GM19238 (cell line): ENCODE measurements around the gene CLEC2L.

ENCODE experiments used
- DNase-seq: peaks from one replicate; pipeline ENCODE4 v3.0.0; 2011; ENCODE audit warnings: low spot score; ENCODE audit not compliant: insufficient read length

Gene CLEC2L

DNA sequence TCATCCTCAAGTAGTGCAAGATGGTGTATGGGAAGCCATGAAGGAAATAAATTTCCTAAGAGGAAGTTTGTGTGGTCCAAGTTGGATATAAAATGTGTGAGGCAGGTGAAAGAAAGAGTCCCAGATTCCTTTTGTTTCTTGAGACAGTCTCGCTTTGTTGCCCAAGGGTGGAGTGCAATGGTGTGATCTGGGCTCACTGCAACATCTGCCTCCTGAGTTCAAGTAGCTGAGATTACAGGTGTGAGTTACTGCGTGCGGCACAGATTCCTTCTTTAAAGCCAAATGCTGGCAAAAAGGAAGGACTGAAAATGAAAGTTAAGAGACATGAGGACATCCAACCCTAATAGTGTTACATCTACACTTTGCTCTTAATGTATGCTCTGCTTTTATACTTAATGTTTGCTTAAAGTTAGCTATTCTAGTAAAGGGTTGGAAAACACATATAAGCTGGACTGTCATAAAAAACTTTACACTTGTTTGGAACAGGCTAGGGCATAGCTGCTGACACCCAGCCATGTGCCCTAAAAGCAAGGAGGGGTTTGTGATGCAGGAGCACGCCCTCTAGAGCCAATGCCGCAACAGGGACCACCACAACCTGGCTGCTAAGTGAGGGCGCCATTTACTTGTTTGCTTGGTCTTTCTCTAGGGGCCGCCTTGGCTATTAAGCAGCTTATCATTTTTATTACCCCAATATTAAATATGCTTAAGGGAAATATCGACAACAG lies 34.5 kb downstream of the CLEC2L start:
- DNase-seq, result no peak

DNA sequence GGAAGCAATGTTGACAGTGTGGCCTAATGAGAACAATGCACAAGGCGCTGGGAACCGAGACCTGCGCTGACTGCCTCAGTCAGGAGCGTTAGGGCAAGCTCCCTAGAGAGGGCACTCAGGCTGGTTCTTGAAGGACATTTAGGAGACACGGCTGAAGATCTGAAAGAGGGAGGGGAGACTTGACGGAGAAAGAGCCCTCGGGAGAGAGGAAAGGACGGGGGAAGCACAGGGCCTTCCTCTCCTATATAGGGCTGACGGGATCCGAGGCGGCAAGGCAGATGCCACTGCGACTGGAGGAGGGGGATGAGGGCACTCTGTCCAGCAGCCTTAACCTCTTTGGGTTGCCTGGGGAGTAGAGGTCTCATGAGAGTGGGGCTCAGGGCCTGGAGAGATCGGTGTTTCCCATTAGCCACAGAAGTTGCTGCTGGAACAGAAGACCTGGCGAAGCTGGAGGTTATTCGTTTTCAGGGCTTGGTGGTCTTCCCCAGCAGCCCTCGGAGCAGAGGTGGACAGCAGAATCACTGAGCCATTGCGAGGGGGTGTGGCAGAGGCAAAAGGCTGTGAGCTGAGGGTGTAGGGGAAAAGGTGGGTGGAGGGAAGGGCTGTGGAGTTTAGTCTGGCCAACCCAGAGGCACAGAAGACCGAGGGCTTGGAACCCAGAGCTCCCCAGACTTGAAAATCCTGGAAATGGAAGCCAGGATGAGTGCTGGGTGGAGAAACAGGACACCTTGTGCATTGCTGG lies 36.0 kb downstream of the CLEC2L start:
- no peak for DNase-seq

DNA sequence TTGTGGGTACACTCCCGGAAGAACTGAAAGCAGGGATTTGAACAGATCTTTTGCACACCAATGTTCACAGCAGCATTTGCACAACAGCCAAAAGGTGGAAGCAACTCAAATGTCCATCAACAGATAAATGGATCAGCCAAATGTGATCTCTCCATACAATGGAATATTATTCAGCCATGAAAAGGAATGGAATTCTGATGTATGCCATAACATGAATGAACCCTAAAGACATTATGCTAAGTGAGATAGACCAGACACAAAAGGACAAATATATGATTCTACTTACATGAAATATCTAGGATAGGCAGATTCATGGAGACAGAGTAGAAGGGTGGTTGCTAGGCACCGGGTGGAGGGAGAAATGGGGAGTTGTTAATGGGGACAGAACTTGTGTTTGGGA lies 36.7 kb downstream of the CLEC2L start:
- no peak for DNase-seq

DNA sequence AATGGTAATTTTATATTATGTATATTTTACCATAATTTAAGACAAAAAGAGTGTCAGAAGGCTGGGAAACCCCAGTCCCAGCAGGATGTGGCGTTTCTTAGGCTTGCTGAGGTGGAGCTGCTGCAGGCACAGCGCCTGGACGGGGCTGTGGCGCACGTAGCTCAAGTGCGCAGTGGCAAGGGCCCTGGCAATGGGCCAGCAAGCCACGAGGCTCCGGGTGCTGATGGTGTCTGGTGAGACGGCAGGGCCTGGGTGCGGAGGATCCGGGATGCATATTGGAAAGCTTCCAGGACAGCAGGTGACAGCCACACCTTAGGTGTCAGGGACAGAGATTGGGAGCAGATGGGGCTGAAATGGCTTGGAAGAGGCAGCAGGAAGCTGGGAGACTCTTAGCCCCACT lies 37.2 kb downstream of the CLEC2L start:
- no peak for DNase-seq

DNA sequence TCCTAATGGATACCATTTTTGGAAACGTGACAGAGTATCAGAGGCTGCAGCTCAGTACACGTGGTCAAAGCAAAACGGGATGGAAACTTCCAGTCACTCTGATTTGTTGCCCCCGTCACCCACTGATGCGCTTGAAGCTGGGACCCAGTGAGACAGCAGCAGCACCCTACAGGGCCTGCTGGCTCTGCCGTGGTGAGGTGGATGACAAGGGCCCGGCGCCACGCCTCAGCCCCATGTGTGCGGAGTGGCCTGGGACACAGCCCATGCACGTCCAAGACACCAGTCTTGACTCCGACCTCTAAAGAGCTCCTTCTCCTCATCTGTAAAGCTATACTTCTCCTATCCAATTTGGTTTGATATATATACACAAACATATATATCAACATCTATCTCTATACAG lies 39.0 kb downstream of the CLEC2L start:
- no peak for DNase-seq

DNA sequence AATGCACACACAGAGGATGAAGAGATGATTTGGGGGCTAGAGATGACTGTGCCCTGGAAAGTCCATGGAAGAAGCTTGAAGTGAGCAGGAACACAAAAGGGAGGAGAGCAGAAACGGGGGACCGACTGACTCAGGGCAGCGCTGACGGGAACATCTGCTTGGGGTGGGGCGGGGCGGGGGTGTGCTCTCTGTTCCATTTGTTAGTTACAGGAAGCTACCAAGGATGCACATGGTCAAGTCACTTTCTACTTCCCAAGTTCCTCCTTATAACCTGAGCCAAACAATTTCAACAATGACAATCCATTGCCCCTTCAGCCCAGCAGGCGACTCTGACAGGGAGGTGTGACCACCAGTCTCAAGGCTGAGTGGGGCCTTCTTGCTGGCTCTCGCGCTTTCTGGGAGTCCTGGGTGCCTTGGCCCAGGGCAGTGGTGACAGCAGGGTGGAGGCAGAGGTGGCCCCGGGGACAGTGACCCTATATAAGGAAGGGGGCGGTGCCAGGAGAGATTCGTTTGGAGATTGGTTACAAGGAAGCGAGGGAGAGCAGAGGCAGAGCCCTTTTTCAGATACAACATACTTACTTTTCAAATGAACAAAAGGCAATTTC lies 39.6 kb downstream of the CLEC2L start:
- no peak for DNase-seq

DNA sequence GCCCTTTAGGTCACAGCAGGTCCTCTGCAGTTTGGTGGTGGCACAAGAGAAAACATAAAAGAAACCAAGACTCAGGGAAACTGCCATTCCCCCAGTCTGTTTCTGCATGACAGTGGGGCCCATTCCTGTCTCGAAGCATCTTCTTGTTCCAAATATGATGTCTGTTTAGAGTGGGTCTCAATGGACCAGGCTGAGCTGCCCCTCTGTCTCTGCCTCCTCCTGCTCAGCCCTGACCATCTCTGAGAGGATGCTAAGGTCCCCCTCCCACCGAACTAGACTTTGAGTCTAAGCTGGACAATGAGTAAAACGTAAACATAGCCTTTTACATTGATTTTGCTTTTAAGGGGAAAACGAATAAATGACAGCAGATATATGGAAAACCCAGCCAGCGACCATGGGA lies 40.4 kb downstream of the CLEC2L start:
- DNase-seq, result no peak

DNA sequence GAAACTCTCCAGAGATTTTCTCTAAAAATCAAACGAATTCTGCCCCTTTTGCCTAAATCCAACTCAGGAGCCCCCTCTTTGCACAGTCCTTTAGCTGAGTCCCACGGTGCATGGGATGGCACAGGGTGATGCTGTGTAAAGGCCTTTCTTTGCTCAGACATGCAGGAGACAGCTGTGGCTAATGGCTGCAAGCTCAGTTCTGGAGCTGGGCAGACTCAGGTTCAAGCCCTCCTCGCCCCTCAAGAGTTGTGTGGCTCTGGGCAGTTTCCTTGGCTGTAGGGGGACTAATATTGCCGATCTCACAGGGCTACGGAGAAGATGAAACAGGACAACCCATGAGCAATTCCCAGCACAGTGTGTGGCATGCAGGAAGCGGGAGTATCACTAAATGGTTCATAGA lies 42.6 kb downstream of the CLEC2L start:
- no peak for DNase-seq

DNA sequence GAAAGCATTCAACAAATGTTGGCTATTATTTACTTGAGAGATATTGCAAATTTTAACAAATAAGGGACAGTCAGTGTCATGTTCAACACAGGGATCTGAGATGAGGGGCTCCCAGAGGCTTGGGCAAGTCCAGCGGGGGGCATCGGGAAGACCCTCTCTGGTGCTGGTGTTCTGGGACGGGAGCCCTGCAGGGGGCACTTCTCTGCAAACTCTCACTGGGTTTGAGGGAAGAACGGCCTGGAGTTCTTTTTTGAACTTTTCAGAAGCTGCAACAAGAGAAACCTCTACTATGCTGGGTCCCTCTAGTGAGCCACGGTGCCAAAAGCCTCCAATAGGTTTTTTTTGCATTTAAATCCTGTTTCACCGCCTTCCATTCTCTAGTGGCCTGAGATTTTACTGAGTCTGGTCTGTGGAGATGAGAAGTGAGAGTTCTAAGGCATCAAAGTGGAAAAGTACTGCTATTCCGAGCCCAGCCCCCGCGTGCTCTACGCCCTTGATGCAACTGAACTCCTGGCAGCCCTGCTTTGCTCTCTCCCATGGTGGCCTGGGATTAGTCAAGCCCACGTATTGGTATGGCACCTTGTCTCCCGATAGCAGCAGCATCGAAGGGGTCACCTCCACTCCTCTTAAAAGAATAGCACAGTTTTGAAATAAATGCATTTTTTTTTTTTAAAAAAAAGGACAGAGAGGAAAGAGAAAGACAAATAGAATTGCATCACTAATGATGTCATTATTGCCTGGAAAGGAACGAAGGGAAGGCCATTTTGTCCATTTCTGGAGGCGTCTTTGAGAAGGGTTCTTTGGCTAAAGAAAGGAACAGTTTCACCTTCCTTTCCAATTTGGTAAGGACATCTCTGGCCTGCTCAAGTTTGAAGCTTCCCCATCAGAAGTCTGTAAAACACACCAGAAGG lies 43.5 kb downstream of the CLEC2L start:
- DNase-seq, result no peak

DNA sequence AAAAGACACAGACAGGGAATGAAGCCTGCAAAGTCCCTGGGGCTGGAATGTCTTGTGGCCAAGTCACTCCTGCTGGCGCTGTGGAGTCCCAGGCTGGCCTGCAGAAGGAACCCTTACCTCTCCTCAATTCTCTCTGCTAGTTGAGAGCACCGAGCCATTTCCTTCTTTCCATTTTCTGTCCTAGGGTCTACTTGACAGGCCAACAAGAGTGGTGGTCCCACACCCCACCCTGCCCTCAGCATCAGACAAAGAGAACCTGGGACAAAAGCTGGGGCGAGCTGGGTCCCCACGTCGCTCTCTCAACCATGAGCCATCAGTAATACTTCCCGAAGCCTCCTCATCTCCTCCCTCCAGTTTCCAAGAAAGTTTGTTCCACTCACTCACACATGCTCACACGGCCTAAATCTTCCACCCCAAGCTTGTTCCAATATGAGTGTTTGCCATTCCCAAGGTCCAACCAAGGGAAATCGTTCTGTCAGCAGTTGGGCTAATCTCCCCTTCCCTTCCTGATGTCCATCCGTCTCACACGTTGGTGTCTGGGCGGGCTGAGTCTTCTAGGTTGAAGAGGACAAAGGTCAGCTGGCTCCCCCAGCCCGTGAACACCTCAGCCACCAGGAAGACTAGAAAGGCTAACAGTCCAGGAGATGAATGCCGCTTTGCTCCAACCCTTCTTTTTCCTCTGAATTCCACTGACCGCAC lies 44.3 kb downstream of the CLEC2L start:
- no peak for DNase-seq

DNA sequence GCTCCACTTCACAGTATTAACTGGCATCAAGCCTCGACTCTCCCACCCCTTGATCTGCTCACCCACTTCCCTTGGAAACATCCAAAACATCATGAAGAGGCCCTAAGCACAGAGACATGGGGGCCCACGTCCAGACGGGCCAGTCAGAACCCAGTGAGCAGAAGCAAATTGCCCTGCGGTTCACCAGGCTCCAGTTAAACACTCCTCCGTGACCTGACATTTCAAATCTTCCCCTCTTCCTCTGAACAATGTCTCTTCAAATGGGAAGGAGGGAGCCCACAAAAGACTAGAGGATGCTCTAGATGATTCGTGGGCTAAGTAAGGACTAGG lies 44.8 kb downstream of the CLEC2L start:
- DNase-seq, result no peak

DNA sequence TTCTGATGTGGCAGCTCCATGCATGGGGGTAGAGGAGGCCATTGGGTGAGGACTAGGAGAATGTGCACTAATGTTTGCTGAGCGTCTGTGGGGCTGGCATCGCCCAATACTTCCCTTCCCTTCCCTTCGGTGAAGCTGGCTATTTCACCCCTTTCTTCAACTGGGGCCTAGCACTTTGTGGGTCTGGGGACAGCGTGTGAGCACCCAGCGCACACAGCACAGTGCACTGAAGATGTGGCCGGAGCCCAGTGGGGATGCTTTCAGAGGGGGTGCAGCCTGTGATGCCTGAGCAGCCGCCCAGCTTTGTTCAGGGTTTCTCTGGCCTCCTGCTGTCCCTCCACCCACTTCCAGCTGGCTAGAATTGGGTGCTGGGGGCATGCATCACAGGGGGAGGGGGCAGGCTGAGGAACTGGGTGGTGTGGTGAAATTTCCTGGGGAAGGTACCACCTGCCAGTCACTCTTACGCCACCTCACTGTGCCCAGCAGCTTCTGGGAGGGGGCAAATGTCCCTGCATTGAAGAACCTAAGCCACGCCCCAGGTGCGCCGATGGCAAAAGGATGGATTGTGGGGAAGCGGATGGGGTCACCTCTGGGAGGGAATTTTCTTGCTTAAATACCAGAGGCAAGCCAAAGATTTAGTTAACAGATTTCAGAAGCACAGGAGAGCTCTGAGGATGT lies 45.5 kb downstream of the CLEC2L start:
- no peak for DNase-seq

DNA sequence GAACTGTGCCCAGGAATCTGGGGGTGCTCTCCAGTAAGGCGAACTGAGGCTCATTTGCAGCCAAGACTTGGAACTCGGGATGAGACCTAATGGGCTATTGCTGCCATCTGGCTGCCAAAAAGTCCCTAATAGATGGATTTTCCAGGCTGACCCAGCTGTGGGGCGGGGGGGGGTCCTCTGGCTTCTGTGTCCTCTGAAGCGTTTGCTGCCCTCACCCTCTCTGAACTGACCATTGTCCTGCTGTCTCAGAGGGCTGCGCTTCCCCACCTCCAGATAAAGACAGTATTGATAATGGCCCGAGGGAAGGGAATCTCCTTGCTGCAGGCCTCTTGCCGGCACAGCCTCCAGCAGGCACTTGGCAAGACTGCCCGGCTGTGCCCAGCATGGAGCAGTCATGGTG lies 46.6 kb downstream of the CLEC2L start:
- DNase-seq, result no peak

DNA sequence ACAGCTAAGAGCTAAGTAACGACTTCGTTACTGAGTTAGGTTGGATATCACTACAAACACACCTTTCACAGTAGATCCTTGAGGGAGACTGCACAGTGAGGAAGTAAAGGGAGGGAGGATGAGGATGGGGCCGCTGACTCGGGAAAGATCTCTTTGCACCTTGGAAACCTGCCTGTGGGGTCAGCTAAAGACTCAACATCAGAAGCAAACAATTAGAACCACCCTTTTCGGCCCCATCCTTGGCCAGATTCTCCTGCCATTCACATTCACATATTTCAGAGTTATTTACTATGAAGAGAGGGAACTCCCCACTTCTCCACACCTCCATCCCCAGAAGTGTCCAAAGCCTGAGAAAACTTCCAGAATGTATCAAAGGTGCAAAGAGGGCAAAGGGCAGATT lies 47.1 kb downstream of the CLEC2L start:
- no peak for DNase-seq

DNA sequence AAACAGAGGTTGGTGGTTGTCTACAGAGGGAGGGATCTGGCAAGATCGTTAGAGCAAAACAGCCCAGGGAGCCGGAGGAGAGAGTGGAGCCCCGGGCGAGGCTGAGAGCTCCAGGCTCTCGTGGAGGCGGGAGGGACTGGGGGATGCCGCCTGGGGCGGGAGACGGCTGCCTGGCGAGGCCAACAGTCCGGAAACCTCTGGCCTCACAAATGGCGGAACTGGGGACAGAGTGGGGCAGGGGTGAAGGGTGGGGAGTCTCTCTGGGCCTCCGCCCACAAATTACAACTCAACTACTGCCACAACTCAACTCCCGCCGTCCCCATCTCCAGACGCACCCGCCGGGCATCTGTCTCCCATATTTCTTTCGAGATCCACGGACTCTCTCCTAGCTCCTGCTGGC lies 47.7 kb downstream of the CLEC2L start:
- no peak for DNase-seq

DNA sequence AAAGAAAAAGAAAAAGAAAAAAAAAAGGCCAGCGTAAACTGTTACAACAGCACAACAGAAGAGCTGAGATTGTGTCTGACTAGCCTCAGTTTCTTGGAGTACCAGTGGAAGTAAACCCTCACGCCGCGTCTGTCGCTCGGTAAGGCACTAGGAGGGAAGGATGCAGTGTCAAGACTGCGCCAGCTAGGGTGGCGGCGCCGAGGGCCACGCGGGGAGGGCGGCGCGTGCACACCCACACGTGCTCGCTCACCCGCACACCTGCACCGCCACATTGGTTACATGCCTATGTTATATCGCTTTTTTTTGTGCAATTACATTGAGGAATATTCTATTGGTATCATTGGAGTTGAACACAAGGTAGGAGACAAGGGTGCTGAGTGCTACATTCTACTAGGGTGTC lies 48.2 kb downstream of the CLEC2L start:
- no peak for DNase-seq

DNA sequence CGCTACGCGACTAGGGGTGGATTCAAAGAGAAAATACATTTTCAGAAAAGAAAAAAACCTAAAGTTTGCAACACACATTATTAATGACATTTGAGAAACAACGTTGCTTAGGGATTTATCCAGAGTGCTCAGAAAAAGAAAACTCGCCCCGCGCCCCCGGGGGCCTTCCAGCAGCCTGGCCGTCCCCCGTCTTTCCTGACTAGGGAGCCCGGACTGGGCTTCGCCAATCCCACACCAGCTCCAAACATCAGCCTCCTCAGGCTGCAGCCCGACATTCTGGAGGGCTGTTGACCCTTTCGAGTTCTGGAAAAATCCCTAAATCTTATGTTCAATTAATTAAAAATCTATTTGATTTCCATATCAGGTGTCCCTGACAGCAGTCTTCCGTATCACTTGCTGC lies 48.6 kb downstream of the CLEC2L start:
- no peak for DNase-seq

DNA sequence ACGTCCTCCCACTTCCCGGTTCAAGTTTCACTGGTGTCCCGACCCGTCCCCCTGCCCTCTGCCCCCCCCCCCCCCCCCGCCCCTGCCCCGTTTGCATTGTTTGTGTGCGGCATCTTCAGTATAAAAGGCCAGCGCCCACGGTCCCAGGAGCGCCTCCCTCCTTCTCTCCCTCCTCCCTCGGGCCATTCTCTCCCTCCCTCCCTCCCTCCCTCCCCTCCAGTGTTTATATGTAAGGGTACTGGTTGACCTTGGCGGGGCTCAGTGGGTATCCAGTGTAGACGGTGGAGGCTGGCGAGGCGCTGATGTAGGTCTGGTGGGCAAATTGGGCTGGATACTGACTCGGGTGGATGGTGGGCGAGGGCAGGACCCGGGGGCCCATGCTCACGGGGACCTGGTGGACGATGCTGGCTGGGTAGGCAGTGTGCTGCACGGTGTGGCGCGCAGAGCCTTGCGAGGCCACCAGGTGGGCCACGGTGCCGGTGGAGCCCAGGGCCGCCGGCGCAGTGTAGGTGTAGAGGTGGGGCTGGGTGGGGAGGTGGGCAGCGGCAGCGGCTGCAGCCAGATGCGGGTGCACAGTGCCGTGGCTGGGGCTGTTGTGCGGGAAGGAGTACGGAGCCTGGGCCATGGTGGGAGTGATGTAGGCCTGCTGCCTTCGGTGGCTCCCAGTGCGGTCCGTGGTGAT lies 49.4 kb downstream of the CLEC2L start:
- no peak for DNase-seq

DNA sequence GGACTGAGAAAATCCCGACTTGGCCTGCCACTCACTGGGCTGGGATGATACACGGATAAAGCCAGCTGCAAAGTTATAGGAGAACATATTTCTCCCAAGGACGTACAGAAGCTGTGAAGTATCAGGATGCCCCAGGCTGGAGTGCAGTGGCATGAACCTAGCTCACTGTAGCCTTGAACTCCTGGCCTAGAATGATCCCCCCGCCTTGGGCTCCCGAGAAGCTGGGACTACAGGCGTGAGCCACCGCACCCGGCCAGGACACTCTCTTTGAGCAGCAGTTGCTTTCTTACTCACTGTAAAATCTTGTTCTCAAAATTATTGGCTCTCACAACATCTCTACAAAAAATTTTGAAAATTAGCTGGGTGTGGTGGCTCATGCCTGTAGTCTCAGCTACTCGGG lies 50.4 kb downstream of the CLEC2L start:
- DNase-seq, result no peak
